ENCODE data around the gene ZBTB40.

DNA sequence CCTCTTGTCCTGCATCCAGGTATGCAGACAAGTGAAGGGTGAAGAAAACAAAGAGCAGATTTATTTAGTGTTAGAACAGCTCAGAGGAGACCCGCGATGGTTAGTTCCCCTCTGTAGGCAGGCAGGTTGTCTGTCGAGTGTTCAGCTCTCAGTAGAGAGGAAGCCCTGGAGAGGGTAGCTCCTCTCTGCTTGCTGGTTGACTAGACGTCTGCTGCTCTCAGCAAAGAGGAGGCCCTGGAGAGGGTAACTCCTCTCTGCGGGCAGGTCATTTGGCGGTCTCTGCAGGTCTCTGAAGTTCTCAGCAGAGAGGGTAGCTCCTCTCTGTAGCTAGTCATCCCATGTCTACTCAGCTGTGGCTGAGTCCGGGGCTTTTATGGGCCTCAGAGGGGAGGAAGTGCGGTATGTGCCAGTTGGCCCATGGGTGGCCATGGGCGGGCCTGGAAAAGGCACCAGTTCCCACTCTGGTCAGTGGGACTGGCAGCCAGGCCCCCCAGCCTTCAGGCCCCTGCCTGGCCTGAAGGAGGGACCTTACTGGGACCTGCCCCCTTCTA lies 13.4 kb downstream of the ZBTB40 start:
- TF ChIP-seq CTCF (IDR thresholded peaks at IDR 0.05) (no peak), ZNF263 (CRISPR knock-in tag; IDR thresholded peaks at IDR 0.05; ENCODE audit: low read depth) (no peak), JUN (CRISPR knock-in tag; IDR thresholded peaks at IDR 0.05) (no peak), CREB1 (CRISPR knock-in tag; IDR thresholded peaks at IDR 0.05) (no peak), ZBTB43 (CRISPR knock-in tag; IDR thresholded peaks at IDR 0.05) (no peak), USF2 (CRISPR knock-in tag; IDR thresholded peaks at IDR 0.05) (no peak), TCF7 (CRISPR knock-in tag; IDR thresholded peaks at IDR 0.05; ENCODE audit: low read depth) (no peak), TEAD1 (CRISPR knock-in tag; IDR thresholded peaks at IDR 0.05) (no peak), SMAD4 (CRISPR knock-in tag; IDR thresholded peaks at IDR 0.05) (no peak), IRF1 (CRISPR knock-in tag; IDR thresholded peaks at IDR 0.05) (no peak), ETV6 (CRISPR knock-in tag; IDR thresholded peaks at IDR 0.05) (no peak)
- TF ChIP-seq, protein P1, sequence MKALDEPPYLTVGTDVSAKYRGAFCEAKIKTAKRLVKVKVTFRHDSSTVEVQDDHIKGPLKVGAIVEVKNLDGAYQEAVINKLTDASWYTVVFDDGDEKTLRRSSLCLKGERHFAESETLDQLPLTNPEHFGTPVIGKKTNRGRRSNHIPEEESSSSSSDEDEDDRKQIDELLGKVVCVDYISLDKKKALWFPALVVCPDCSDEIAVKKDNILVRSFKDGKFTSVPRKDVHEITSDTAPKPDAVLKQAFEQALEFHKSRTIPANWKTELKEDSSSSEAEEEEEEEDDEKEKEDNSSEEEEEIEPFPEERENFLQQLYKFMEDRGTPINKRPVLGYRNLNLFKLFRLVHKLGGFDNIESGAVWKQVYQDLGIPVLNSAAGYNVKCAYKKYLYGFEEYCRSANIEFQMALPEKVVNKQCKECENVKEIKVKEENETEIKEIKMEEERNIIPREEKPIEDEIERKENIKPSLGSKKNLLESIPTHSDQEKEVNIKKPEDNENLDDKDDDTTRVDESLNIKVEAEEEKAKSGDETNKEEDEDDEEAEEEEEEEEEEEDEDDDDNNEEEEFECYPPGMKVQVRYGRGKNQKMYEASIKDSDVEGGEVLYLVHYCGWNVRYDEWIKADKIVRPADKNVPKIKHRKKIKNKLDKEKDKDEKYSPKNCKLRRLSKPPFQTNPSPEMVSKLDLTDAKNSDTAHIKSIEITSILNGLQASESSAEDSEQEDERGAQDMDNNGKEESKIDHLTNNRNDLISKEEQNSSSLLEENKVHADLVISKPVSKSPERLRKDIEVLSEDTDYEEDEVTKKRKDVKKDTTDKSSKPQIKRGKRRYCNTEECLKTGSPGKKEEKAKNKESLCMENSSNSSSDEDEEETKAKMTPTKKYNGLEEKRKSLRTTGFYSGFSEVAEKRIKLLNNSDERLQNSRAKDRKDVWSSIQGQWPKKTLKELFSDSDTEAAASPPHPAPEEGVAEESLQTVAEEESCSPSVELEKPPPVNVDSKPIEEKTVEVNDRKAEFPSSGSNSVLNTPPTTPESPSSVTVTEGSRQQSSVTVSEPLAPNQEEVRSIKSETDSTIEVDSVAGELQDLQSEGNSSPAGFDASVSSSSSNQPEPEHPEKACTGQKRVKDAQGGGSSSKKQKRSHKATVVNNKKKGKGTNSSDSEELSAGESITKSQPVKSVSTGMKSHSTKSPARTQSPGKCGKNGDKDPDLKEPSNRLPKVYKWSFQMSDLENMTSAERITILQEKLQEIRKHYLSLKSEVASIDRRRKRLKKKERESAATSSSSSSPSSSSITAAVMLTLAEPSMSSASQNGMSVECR (CRISPR knock-in tag; IDR thresholded peaks at IDR 0.05; ENCODE audit: borderline replicate concordance): no peak
- TF ChIP-seq, protein P2, sequence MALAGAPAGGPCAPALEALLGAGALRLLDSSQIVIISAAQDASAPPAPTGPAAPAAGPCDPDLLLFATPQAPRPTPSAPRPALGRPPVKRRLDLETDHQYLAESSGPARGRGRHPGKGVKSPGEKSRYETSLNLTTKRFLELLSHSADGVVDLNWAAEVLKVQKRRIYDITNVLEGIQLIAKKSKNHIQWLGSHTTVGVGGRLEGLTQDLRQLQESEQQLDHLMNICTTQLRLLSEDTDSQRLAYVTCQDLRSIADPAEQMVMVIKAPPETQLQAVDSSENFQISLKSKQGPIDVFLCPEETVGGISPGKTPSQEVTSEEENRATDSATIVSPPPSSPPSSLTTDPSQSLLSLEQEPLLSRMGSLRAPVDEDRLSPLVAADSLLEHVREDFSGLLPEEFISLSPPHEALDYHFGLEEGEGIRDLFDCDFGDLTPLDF (CRISPR knock-in tag; IDR thresholded peaks at IDR 0.05): no peak
